Retinal pigment epithelial cell (primary cell): Measurements from ENCODE around the gene GRAMD1B.

Source experiments
- DNase-seq: peaks from one replicate; pipeline ENCODE4 v3.0.0-alpha.2; 2010; ENCODE audit warnings: low read depth
- H3K4me3 ChIP-seq: 2 replicates; pipeline ENCODE4 v1.5.1; 2011; ENCODE audit warnings: mild to moderate bottlenecking, low read length, control low read depth, moderate library complexity
- CTCF ChIP-seq: conservative IDR thresholded peaks from 2 replicates; pipeline ENCODE4 v1.5.1; 2011; ENCODE audit warnings: low read depth, low read length, control low read depth, inconsistent platforms

GRAMD1B gene

GRCh38 chr11:123483058-123483457 lies 53.0 kb downstream of the GRAMD1B start:
- TF ChIP-seq CTCF = no peak
- no peak overlapping the region for H3K4me3 ChIP-seq
- no peak for DNase-seq

DNA sequence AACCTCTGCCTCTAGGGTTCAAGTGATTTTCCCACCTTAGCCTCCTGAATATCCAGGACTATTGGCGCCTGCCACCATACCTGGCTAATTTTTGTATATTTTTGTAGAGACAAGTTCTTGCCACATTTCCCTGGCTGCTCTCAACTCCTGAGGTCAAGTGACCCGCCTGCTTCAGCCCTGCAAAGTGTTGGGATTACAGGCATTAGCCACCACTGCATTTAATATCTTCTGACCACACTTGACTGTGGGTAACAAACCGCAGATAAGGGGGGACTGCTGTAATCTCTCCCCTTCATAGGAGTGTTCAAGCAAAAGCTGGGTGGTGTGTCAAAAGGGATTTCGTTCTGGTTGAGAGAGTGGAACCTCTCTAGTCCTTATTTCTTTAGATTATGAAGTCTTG lies 53.4 kb downstream of the GRAMD1B start:
- H3K4me3 ChIP-seq = no peak overlapping the region
- peak; percentile 45 for DNase-seq
- no peak for TF ChIP-seq CTCF

DNA sequence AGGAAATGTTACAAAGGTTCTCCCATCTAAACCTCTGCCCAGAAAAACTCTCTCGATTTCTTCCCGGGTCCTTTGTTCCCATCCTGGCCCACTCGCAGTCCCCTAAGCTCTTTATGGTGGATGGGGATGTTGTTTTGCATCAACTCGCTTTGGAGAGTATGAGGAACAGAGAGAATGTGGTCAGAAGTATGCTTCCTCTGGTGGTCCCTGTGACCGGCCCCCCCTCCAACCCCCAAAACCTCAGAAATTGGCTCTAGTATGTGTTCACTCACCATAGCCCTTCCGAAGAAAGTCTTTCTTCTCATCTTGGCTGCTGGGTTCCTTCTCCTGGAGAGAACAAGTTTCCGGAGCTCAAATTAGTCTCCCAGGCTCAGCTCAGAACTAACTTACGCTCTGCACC lies 54.4 kb downstream of the GRAMD1B start:
- DNase-seq = no peak
- TF ChIP-seq CTCF = no peak
- no peak overlapping the region for H3K4me3 ChIP-seq

- no peak overlapping the region for H3K4me3 ChIP-seq
- DNase-seq = no peak
- TF ChIP-seq CTCF = no peak
These were observed 57.2 kb downstream of the GRAMD1B start for GRCh38 chr11:123487157-123487744.

GRCh38 chr11:123490527-123490926 lies 60.5 kb downstream of the GRAMD1B start:
- H3K4me3 ChIP-seq = no peak overlapping the region
- no peak for DNase-seq
- TF ChIP-seq CTCF = peak; percentile 14

GRCh38 chr11:123491241-123491640 lies 61.2 kb downstream of the GRAMD1B start:
- no peak for TF ChIP-seq CTCF
- no peak for DNase-seq
- H3K4me3 ChIP-seq = no peak overlapping the region

DNA sequence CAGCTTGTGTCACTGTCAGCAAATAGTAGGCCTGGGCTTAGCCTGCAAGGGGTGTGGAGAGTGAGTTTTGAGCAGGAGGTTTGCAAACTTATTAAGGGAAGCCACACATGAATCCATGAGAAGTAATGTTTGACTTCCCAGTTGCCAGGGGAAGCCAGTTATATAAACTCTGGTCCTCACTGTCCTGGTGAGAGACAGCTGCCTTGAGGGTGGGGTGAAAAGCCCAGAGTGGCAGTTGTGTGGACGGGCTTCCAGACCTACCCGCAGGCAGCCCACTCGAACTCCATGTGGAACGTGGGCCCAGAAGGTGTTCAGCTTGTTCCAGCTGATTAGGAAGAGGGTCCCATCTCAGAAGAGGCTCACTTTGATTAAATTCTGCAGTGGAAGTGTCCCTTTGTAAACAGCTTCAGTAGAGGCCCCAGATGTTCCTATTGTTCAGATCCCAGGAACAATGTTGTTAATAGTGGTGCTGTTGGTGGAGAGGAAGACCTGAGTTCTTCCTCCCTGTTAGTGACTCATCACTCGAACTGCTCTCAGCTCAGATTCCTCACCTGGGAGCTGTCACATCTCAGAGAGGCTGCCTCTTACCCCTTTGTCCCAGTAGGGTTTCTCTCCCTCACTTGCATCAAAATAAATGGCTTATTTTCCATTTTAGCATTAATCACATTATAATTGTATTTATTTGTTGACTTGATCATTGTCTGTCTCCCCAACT lies 63.4 kb downstream of the GRAMD1B start:
- TF ChIP-seq CTCF = no peak
- no peak for DNase-seq
- H3K4me3 ChIP-seq = no peak overlapping the region
